Measurements from ENCODE around the gene EIF4H.

DNA sequence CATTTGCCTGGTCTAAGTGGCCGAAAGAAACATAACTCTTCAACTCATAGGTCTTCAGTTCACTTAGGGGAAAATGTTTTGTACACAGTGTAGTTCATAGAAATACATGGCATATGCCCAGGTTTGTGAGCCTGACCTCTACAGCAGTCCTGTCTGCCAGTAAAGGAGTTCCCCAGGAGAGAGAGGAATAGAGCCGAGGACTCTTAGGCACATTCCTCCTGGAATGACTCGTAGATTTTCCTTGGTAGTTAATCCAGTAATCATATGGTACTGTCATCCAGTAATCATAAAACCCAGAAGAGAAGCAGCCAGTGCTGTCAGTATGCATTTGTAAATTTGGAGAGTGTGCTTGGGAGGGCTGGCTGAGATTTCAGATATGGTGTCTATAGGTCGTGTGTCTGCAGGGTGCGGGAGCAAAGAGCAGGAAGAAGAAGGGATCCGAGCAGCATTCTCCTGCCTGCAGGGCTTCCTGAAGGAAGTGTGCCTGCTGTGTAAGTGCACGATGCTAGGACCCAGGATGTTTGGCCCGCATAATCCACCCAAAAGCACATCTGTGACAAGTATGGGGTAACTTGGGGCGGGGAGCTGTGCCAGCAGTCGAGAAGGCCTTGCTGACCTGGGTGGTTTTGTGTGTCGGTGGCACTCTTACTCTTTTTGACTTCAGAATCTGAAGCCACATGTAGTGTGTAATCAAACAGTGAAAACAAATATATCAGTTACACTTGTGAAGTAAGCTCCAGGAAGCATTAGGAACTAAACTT is 13.9 kb downstream of the EIF4H start:
- TF ChIP-seq, protein P1, sequence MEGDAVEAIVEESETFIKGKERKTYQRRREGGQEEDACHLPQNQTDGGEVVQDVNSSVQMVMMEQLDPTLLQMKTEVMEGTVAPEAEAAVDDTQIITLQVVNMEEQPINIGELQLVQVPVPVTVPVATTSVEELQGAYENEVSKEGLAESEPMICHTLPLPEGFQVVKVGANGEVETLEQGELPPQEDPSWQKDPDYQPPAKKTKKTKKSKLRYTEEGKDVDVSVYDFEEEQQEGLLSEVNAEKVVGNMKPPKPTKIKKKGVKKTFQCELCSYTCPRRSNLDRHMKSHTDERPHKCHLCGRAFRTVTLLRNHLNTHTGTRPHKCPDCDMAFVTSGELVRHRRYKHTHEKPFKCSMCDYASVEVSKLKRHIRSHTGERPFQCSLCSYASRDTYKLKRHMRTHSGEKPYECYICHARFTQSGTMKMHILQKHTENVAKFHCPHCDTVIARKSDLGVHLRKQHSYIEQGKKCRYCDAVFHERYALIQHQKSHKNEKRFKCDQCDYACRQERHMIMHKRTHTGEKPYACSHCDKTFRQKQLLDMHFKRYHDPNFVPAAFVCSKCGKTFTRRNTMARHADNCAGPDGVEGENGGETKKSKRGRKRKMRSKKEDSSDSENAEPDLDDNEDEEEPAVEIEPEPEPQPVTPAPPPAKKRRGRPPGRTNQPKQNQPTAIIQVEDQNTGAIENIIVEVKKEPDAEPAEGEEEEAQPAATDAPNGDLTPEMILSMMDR (IDR thresholded peaks at IDR 0.05) = no peak
- TF ChIP-seq EZH2 (IDR thresholded peaks at IDR 0.05; ENCODE audit: borderline replicate concordance, insufficient read depth, low read depth, low read length, poor library complexity, severe bottlenecking) = no peak

Data from B cell (primary cell).